Right cardiac atrium (tissue), 5 donors: ENCODE data around the gene SNUPN. TPM values are rescaled to one million over a fixed set of nuclear protein-coding genes. Genes with fewer than 3 reads are reported as not detected.
"Not testable (repeated sequence)": the region's sequence is repeated elsewhere in the genome, so short reads cannot be mapped to it uniquely, and the experiment has no call there.

Experiments
- ATAC-seq, 2 donors: fragments of 200-7000 bp; cut with Tn5 transposase; one replicate each; pipeline versions ENCODE4 v1.8.0 to v1.9.1; 2020; ENCODE audit warnings: moderate library complexity in 2 of 2, mild to moderate bottlenecking in 1 of 2
- DNase-seq, 3 donors: peaks; one replicate each; pipeline ENCODE4 v3.0.0-alpha.2; 2020
- H3K27ac ChIP-seq: one replicate; pipeline ENCODE4 v1.5.1; 2013; ENCODE audit warnings: mild to moderate bottlenecking, low read length, control low read depth, moderate library complexity
- H3K27me3 ChIP-seq: one replicate; pipeline ENCODE4 v1.6.1; 2013; ENCODE audit not compliant: control insufficient read depth, insufficient read depth
- H3K4me1 ChIP-seq: one replicate; pipeline ENCODE4 v1.6.1; 2013; ENCODE audit warnings: low read length; ENCODE audit not compliant: control insufficient read depth, insufficient read depth
- H3K4me3 ChIP-seq: one replicate; pipeline ENCODE4 v1.5.1; 2013; ENCODE audit warnings: low read length, control low read depth
- H3K9me3 ChIP-seq: one replicate; pipeline ENCODE4 v1.6.1; 2013; ENCODE audit warnings: low read length; ENCODE audit not compliant: control insufficient read depth
- WGBS: extraction: QIAGEN DNeasy Blood & Tissue Kit; methylation state at CpG from one replicate; pipeline ENCODE4 v1.1.7; 2013; 5-methylcytosine and 5-hydroxymethylcytosine counted together
- intact Hi-C, 4 donors: fragments of 100-400 bp; cut with DNase I; formaldehyde crosslinking; loops; one replicate each; pipeline versions ENCODE4 v1.11.0 to v1.14.0; 2022 to 2023
- polyA plus RNA-seq: library from polyadenylated mRNA; stranded (reverse); fragments of 200-250 nt; gene quantifications from one replicate; pipeline ENCODE4 v1.2.3, GENCODE V29; 2013
- total RNA-seq, 4 donors: library from RNA; stranded (reverse); fragmentation: NEBNext Ultra II Directional; extraction: Animal tissue kit (Norgen Biotek cat#: 25700); gene quantifications; one replicate each; pipeline ENCODE4 v1.2.1, GENCODE V29; 2021
- donor health status: healthy with polysubstance abuse.
- donor health status: DM: no; HTN: yes; CAD: no.
- donor health status: DM: no; HTN: no; CAD: no.
- donor health status: DM: no; HTN: yes; CAD: no; lungs with severe emphysema.
- donor health status: DM: yes; HTN: yes; CAD: no.

SNUPN gene
- total and polyA plus RNA-seq, 5 donors, result 15.3 to 19.8 (median 17.9) TPM

DNA sequence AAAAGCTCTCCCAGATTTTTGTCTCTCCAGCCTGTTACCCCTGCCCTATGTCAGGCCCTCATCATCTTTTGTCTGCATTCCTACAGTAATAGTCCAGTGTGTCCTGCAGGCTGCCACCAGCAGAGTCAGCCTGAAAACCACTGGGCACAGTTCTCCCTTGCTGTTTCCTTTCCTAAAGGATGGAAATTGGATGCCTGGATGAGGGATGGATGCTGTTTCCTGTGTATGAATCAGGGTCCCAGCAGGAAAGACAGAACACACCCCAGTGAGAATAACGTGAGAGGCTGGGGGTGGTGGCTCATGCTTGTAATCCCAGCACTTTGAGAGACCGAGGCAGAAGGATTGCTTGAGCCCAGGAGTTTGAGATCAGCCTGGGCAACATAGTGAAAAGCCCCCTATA is 18.9 kb upstream of the SNUPN start:
- Histone ChIP-seq H3K27ac (no peak overlapping the region), H3K4me3 (no peak overlapping the region), H3K9me3 (no peaks in the 10 kb centered on the region), H3K4me1 (peaks cover 11% of the 10 kb centered on the region), H3K27me3 (no peaks in the 10 kb centered on the region)
- ATAC-seq (no peak), DNase-seq (peak in 1 of 3 donors; percentile 15)
- 82% methylated on average over 2 of the region's 2 CpGs for WGBS
- intact Hi-C loops, result no loop called here

DNA sequence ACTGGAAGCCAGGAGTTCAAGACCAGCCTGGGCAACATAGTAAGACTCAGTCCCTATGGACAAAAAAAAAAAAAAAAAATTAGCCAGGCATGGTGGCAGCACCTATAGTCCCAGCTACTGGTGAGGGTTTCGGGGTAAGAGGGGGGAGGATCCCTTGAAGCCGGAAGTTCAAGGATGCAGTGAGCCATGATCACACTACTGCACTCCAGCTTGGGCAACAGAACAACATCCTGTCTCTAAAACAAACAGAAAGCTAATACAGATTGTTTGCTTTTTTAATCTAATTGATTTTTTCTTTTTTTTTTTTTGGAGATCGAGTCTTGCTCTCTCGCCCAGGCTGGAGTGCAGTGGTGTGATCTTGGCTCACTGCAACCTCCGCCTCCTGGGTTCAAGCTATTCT is 16.1 kb upstream of the SNUPN start:
- no peak for DNase-seq
- ATAC-seq, result no peak
- no peak overlapping the region for H3K4me3 ChIP-seq
- H3K4me1 ChIP-seq, result peaks cover 6% of the 10 kb centered on the region
- H3K9me3 ChIP-seq, result no peaks in the 10 kb centered on the region
- WGBS, result 80% methylated on average over 5 of the region's 5 CpGs
- H3K27me3 ChIP-seq, result no peaks in the 10 kb centered on the region
- intact Hi-C loops, result no loop called here
- no peak overlapping the region for H3K27ac ChIP-seq

GRCh38 chr15:75641179-75641503 is 15.6 kb upstream of the SNUPN start:
- ATAC-seq (no peak), DNase-seq (peak in 1 of 3 donors; percentile 23)
- WGBS, result 78% methylated on average over 4 of the region's 4 CpGs
- intact Hi-C loops, result no loop called here
- no peaks in the 10 kb centered on the region for H3K27me3 ChIP-seq
- H3K4me3 ChIP-seq, result no peak overlapping the region
- no peaks in the 10 kb centered on the region for H3K9me3 ChIP-seq
- peaks cover 3% of the 10 kb centered on the region for H3K4me1 ChIP-seq
- H3K27ac ChIP-seq, result no peak overlapping the region

- Histone ChIP-seq H3K27ac (peak overlapping the region; percentile 97), H3K27me3 (no peaks in the 10 kb centered on the region), H3K4me3 (peak overlapping the region; percentile 74), H3K9me3 (no peaks in the 10 kb centered on the region), H3K4me1 (peaks cover 3% of the 10 kb centered on the region)
- intact Hi-C loops, result no loop called here
- ATAC-seq (peak; percentile 23 to 27), DNase-seq (peak in 1 of 3 donors; percentile 9)
- WGBS, result 7% methylated on average over 17 of the region's 17 CpGs
Observed at GRCh38 chr15:75640483-75641178, 15.1 kb upstream of the SNUPN start.

GRCh38 chr15:75639709-75640482 is 14.4 kb upstream of the SNUPN start, which contains the start of gene IMP3:
Gene IMP3 (minus strand): TSS chr15:75640224. CDS start chr15:75640168, 56 bp downstream.
- ATAC-seq, result peak; percentile 97 to 98
- peak within 1 kb of the TSS; percentile 74 for H3K4me3 ChIP-seq
- WGBS, result under 1% methylated on average over 83 of the region's 83 CpGs
- H3K27ac ChIP-seq, result peak within 1 kb of the TSS; percentile 97
- intact Hi-C loops, result loop anchor here in 1 of 4 donors (10.0 kb wide), 2 partner anchors 45 to 95 kb away; no protein-coding TSS in a partner anchor
- H3K27me3 ChIP-seq, result no peaks in the 10 kb centered on the region
- DNase-seq, result peak; percentile 94 to 98 (median 97)
- H3K9me3 ChIP-seq, result no peaks in the 10 kb centered on the region
- H3K4me1 ChIP-seq, result peaks cover 3% of the 10 kb centered on the region

- 1% methylated on average over 16 of the region's 16 CpGs for WGBS
- Histone ChIP-seq H3K4me3 (peak overlapping the region; percentile 74), H3K9me3 (no peaks in the 10 kb centered on the region), H3K27ac (peak overlapping the region; percentile 91), H3K4me1 (peaks cover 3% of the 10 kb centered on the region), H3K27me3 (no peaks in the 10 kb centered on the region)
- no peak for DNase-seq
- ATAC-seq, result peak in 1 of 2 donors; percentile 10
- intact Hi-C loops, result loop anchor here in 1 of 4 donors (10.0 kb wide), 2 partner anchors 46 to 96 kb away; no protein-coding TSS in a partner anchor
Observed at GRCh38 chr15:75639191-75639708, 13.7 kb upstream of the SNUPN start.

- Histone ChIP-seq H3K27ac (peak overlapping the region; percentile 34), H3K4me1 (peaks cover 3% of the 10 kb centered on the region), H3K27me3 (no peaks in the 10 kb centered on the region), H3K9me3 (no peaks in the 10 kb centered on the region), H3K4me3 (no peak overlapping the region)
- WGBS, result 60% methylated on average over 4 of the region's 4 CpGs
- intact Hi-C loops, result loop anchor here in 1 of 4 donors (10.0 kb wide), 2 partner anchors 47 to 97 kb away; no protein-coding TSS in a partner anchor
- no peak for ATAC-seq
- no peak for DNase-seq
Observed at GRCh38 chr15:75637245-75638009, 11.9 kb upstream of the SNUPN start.

DNA sequence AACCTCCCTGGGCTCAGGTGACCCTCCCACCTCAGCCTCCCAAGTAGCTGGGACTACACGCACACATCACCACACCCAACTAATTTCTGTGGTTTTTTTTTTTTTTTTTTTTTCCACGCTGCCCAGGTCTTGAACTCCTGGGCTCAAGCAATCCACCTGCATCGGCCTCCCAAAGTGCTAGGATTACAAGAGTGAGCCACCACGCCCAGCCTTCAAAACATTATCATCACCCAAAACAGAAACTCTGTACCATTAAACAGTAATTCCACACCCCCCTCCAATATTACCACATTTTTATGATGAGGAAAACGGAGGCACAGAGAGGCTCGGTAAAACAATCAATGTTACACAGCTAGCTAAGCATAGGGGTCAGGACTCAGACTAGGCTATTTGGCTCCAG is 10.5 kb upstream of the SNUPN start:
- Histone ChIP-seq H3K9me3 (no peaks in the 10 kb centered on the region), H3K27me3 (no peaks in the 10 kb centered on the region), H3K4me1 (peaks cover 3% of the 10 kb centered on the region), H3K27ac (no peak overlapping the region), H3K4me3 (no peak overlapping the region)
- intact Hi-C loops, result loop anchor here in 1 of 4 donors (10.0 kb wide), 2 partner anchors 49 to 99 kb away; no protein-coding TSS in a partner anchor
- DNase-seq (no peak), ATAC-seq (no peak)
- WGBS, result 92% methylated on average over 6 of the region's 6 CpGs

DNA sequence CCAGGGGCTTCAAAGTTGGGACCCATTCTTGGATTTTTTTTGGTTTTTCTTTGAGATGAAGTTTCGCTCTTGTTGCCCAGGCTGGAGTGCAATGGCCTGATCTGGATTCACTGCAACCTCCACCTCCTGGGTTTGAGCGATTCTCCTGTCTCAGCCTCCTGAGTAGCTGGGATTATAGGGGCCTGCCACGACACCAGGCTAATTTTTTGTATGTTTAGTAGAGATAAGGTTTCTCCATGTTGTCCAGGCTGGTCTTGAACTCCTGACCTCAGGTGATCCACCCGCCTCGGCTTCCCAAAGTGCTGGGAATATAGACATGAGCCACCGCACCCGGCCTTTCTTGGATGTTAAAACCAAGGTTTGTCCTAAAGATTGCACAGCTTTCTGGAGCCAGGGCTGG is 8.4 kb upstream of the SNUPN start:
- not testable (repeated sequence) for H3K4me1 ChIP-seq, H3K9me3 ChIP-seq, H3K4me3 ChIP-seq, ATAC-seq, H3K27me3 ChIP-seq, H3K27ac ChIP-seq
- intact Hi-C loops, result loop anchor here in 1 of 4 donors (10.0 kb wide), 2 partner anchors 51 to 101 kb away; no protein-coding TSS in a partner anchor
- DNase-seq, result peak in 1 of 3 donors; percentile 10
- 88% methylated on average over 7 of the region's 7 CpGs for WGBS

DNA sequence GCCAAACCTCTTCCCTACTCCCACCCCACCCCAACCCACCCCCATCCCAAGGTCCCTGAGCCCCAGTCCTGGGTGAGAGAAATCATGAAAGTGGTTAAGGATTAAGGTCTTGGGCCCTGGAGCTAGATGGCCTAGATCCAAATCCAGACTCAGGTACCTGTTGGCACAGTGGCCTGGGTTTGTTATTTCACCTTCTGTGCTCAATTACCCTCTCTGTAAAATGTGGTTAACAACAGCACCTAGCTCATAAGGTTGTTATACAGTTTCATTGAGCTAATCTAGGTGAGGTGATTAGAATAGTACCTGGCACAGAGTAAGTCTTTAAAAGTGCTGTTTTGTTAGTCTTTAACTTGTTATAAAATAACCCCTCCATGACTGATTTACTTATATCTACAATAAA is 6.4 kb upstream of the SNUPN start:
- Histone ChIP-seq H3K27ac (no peak overlapping the region), H3K9me3 (no peaks in the 10 kb centered on the region), H3K4me3 (no peak overlapping the region), H3K4me1 (no peaks in the 10 kb centered on the region), H3K27me3 (no peaks in the 10 kb centered on the region)
- intact Hi-C loops, result loop anchor here in 1 of 4 donors (10.0 kb wide), 2 partner anchors 53 to 103 kb away; no protein-coding TSS in a partner anchor
- ATAC-seq (no peak), DNase-seq (peak in 1 of 3 donors; percentile 9)
